Umbilical cord (tissue), 2 donors: ENCODE results near the gene LRRC19. TPM values are rescaled to one million over a fixed set of nuclear protein-coding genes. Genes with fewer than 3 reads are reported as not detected.
A peak's percentile ranks its signal among the peaks of the same experiment; 100 is the strongest.

Experiments used
- DNase-seq: peaks from one replicate; pipeline ENCODE4 v3.0.0-alpha.2; 2015; ENCODE audit warnings: low spot score
- total RNA-seq: library from RNA; depleted of rRNA; stranded (reverse); fragments of >200 nt; gene quantifications from one replicate; pipeline ENCODE4 v1.2.3, GENCODE V29; 2014; ENCODE audit warnings: low replicate concordance; ENCODE audit not compliant: insufficient read depth

Gene LRRC19
- total RNA-seq, 1 donor from 2014 or later, result 2.9 TPM

DNA sequence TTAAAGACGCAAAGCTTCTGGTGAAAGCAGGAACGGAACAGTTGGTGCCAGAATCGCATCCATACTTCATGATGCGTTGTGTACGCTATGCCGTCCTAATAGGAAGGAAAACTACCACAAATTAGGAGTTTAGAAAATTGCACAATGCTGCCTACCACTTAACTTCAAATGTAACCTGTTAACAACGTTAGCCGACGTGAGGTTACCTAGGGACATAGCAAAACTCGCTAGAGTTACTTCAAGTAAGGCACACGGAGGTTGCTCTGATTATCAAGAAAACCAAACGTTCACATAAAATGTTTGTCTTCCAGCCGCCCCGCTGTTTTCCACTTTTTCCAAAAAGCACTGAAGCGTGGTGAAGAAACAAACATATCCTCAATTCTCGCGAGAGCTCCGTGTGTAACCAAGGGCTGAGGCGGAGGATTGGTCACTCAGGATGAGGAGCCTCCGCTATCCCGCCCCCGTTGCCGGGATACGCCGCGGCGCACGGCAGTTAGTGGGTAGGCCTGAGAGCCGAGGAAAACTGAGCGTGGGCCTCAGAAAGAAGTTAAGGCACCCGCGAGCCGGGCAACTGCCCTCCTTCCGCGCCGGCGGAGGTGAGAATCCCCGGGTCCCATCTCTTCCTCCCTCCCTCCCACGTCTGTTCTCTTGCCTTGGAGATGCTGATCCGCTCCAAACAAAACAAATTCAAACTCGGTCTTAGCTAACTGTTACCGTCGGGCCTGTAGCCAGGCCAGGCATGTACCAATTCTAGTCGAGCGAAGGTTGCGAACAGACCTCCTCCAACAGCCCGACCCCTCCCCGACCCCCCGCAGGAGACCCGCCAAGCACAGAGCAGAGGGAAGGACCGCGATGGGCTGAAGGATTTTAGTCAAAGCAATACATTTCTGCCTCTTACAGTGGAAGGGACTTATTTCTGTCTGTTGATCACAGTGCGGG is 49.3 kb downstream of the LRRC19 start, which contains the start of gene IFT74:
Gene IFT74, plus strand, starts transcription at position 492 of the 939 bp plus-strand sequence. CDS start 5,556 bp downstream, outside the sequence.
- peak; percentile 100 for DNase-seq

DNA sequence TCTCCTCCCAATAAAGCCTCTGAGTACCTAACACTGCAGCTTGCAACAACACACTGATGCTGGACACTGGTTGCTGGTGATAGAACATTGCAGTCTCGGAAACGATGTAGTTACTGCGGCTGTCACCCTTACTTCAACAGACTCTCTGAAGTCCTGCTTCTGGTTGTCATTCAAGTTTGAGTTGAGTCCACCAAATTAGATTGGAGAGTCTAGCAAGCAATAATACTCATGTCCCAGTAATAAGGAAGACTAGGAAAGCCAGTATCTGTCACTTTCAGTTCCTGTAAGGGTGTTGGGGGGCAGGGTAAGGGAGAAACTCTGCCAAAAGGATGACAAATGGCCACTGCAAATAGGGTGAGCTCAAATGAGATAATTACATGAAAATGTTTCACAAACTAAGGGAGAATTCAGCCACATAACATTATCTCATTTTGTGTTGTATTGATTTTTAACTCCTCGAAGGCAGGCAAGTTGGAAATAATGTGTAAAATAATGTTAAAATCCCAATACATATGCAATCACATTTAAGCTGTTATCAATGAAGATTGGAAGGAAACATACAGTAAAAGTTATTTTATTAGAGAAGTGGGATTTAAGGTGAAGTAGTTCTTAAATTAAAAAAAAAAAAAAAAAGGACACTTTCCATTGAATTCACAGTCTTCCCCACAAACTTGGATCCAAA is 50.1 kb downstream of the LRRC19 start:
- peak; percentile 38 for DNase-seq

DNA sequence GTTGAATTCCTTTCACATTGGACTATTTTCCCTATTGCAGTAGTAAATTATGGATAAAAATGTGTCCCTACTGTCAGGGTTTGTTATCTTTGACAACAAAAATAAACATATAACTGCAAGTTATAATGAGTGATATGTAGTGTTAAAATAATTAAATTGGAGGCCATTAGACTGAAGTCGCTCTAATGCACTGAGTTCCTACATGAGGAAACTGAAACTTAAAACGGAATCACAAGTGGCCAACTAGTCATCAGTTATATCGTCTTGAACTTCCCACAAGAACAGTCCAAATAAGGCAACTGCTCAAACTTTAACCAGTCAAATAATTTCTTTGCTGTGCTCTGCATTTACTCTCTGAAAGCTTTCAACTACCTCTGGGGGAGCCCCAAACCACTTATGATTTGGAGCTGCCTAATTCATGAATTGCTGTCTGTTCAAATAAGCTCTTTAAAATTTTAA is 51.4 kb downstream of the LRRC19 start:
- DNase-seq, result no peak

DNA sequence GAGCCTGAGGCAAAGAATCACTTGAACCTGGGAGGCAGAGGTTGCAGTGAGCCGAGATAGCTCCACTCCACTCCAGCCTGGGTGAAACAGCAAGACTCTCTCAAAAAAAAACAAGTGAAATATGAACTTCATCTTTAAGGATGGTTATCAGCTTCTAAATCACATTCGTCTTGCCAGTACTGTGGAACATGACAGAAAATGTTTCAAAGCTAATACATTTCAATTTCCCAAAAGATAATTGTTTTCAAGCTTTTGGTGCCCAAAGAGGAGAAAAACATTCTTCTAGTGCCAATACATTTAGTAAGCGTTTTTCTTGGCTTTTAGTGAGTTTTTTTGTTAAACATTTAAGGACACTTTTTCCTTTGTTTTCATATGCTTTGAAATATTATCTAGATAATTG is 53.7 kb downstream of the LRRC19 start:
- no peak for DNase-seq

DNA sequence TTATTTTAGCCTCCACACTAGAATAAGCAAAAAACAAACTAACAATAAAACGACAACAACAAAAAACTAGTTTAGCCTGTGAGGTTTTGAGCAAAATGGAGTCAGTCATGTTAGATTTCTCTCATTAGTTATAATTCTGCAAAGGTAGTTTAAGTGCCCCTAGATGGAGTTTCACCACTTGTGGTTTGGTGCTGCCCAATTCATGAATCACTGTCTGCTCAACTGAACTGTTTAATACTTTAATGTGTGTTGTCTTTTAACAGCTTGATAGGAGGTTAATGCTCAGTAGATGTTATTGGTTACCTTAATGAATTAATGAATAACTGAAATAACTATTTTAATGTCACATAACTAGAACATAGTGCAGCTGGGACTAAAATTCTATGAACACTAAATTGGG is 55.0 kb downstream of the LRRC19 start:
- DNase-seq, result no peak

DNA sequence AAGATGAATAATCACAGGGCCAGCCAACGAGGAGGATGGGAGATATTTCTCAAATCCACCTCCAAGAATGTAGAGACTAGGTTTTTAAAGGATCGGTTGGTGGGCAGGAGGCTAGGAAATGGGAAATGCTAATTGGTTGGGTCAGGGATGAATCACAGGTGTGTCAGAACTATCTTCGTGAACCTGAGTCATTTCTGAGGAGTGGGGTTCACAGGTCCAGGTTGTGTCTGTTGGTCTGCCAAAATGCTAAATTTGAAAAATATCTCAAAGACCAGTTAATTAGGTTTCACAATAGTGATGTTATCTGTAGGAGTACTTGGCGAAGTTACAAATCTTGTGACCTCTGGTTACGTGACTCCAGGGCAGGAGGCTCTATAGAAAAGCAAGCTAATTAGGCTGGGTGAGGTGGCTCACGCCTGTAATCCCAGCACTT is 55.8 kb downstream of the LRRC19 start:
- no peak for DNase-seq

DNA sequence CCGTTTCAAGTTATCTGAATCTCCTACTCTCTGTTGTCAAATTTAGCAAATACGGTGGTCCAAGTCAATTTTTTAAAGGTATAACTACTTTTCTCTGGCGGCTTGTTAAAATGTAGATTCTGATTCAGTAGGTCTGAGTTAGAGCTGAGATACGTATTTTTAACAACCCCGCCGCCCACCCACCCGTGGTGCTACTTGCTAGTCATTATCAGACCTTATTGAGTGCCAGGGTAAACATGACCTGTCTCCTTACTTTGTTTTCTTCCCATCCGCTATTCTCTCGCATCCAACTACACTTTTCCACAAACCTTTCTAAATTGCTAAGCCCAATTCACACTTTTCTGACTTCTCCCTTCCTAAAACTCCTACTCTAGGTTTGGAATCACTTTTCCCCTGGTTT is 57.7 kb downstream of the LRRC19 start:
- DNase-seq, result no peak

DNA sequence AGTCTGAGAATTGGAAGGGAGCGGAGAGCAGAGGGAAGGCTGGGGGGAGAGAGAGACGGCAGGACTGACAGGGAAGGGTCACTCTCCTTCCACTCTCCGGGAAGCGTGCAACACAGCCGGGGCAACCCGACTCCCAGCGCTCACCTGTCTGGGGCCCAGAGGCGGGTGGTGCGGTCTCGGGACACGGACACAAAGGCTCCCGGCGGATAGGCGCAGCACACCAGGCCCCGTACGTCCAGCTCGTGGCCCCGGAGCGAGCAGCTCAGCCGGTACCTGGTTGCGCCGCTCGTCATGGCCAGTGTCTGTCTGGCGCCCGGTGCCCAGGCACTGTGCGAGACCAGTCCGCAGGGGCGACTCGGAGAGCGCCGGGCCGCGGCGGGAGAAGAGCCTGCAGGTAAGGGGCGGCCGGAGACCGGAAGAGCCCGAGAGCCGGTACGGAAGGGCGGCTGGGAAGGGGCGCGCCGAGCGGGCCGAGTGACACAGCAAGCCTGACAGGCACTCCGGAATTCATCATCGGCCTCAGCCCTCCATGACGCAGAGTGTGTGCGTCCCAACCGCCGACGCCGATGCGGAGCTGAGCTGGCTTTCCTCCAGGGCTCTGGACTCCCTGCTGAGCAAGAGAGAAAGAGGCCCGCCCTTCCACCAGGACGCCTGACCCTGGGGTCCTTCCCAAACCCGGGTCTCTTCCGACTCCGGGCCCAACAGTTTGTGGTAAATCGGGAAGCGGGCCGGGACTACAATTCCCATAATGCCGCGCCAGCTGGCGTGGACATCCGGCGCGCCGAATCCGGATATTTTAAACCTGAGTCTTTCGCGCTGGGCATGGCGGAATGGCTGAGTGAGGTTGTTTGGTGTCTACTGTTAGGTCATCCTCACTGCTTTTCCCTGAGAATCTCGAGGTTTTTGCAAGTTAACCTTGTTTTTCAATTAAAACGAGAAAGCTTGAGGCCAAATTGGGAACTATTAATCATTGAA is 58.4 kb downstream of the LRRC19 start, which contains the start of gene PLAA:
Gene PLAA, minus strand, starts transcription at position 490 of the 975 bp plus-strand sequence. Its CDS starts 197 bp downstream, at position 293.
- peak; percentile 95 for DNase-seq

DNA sequence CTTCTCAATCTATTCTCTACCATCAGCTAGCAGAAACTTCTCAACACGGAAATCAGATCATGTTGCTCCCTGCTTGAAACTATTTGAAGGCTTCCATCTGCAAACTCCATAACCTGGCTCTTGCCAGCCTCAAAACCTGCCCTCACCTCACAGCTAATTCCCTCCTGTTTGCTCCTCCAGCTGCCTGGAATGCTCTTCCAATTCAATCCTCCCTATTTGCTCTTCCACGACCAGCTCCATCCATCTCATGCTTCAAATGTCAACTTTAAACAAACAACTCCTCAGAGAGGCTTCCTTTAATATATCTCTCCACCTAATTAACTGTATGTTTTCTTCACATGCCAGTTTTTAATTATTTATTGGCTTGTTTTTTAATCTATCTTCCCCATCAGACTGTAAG is 59.9 kb downstream of the LRRC19 start:
- no peak for DNase-seq

Other genes starting within 250 kb of the LRRC19 start
- 13.2 TPM for gene CAAP1, start 112.9 kb downstream of the LRRC19 start, total RNA-seq
- 27.0 TPM for gene PLAA, start 58.4 kb downstream of the LRRC19 start, total RNA-seq
- gene IFT74, start 49.3 kb downstream of the LRRC19 start, total RNA-seq, result 28.6 TPM
- 28.6 TPM for gene TEK, start 103.6 kb upstream of the LRRC19 start, total RNA-seq